NCI-H345 (cell line): ENCODE data around the gene VEGFC.

Experiments used
- DNase-seq: peaks from one replicate; lab custom pipeline; 2025; lab: John Stamatoyannopoulos, UW

VEGFC gene

DNA sequence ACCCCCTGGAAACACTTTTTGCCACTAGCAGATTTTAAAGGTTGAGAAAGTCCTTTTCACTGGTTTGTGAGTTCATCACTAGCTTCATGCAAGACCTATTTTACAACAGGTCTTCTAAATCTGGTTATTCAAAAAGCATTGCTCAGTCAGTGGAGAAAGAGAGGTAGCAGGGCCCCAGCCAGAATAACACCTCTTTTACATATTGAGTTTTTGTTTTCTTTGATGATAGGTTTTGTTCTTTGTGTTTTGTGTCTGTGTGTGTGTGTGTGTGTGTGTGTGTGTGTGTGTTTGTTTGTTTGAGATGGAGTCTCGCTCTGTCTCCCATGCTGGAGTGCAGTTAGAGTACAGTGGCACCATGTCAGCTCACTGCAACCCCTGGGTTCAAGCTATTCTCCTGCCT, 2.7 kb upstream of the VEGFC start:
- DNase-seq, result no peak

DNA sequence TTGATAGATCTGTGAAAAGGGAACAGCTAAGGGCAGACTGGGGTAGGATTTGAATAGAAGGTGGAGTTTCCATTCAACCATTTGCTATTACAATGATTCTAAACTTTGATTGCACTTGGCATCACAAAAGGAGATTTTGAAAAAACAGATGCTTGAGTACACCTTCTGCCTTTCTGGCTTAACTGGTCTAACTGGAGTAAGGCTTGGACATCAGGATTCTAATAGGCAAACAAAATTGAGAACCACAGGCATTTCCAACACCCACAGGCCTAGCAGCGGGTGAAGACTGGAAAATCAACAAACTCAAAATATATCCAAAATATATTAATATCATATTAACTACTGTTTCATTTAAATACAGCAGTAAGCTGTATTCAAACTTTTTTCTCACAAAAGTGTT, 1.9 kb upstream of the VEGFC start:
- no peak for DNase-seq

DNA sequence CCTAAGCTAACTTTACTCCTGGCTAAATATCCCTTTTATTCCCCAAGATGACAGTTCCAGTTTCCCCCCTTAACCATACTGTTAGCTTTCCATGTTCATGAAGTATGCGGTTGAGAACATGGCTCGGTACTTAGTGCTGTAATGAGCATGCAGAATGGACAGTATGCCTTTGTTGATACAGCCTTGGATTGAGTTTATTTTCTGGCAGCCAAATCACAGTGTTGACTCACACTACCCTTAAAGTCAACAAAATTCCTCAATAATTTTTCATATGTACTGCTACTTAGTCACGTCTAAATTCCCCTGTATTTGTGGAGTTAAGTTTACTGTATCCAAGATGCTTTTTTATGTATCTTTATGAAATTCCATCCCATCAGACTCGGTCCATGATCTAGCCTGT, 1.4 kb upstream of the VEGFC start:
- DNase-seq, result no peak

DNA sequence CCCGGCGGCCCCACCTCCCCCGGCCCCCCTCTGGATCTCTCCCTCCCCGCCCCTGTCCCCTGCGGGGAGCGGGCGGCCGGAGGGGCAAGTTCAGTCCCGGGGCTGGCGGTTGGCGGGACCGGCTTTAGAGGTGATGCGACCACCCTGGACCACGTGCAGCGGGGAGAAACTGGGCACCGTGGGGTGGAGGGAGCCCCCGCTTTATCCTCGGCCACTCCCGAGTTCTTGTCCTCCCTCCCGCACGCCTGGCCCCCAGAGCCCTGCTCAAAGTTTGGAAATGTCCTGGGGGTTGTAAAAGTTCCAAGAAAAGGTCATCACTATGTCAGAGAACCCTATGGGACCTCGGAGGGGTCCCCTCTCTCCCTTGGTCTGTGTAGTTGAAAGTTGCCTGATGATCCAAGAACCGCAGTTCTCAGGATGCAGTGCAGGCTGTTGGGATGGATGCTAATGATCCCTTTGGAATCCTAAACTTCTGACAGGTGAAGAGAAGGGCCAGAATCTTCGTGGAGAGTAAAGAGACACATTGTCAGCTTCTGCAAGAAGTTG, 411 bp upstream of the VEGFC start:
- no peak for DNase-seq

DNA sequence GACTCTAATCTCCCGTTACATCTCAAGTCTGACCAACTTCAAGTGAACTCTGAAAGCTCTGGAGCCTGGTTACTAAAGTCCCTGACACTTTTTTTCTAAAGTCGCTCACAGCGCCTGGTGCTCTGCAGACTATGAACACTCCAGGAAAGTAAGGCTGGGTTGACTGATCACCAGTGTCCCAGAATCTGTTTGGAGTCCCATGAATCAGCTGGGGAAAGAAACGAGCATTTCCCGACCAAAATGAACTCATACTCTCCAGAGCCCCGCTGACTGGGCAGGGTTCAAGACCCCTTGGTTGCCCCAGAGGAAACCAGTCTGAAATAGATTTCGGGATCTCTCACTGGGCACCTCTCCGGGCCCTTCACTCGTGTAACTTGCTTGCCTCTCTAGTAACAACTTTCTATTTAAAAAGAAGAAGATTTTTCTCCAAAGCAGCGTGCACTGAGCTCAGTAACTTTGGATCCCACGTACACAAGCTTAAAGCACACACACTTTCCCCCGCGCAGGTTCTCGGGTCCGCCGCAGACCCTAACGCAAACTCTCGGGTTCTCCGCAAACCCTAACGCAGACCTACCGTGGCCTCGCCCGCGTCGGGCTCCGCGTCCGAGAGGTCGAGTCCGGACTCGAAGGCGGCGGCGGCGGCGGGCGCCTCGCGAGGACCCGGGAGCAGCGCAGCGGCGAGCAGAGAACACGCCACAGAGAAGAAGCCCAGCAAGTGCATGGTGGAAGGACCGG, 964 bp downstream of the VEGFC start:
- DNase-seq, result no peak

DNA sequence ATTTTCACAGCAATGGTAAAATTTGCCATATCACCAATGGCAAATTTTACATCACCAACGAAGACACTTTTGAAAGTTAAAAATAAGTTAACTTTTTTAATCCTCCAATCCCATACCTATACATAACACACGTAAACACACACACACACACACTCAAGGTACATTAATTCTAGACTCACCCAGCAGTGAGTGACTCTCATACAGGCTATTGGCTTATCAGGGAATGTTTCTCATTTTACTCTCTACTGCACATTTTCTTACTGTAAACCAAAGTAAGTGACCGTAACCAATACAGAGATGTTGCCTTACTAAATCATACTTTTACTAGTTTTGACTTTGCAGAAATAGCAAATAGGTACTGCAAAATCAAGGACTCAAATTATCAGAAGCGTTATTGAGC, 2.3 kb downstream of the VEGFC start:
- no peak for DNase-seq

DNA sequence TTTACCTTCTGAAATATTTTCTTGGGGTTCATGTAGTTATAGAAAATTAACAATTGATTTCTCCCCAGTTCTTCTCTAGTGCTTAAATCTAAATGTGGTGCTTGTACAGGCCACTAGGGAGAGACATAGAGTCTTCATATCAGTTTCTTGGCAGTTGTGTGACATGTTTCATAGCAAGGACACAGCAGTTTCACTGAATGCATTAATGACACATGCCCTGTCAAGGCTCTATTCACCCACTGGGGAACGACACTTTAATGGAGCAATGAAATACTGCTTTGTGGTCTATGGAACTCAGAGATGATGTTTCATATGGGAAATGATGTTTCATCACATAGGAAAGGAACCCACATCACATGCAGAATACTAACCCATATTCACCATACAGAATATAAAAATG, 2.8 kb downstream of the VEGFC start:
- DNase-seq, result no peak

DNA sequence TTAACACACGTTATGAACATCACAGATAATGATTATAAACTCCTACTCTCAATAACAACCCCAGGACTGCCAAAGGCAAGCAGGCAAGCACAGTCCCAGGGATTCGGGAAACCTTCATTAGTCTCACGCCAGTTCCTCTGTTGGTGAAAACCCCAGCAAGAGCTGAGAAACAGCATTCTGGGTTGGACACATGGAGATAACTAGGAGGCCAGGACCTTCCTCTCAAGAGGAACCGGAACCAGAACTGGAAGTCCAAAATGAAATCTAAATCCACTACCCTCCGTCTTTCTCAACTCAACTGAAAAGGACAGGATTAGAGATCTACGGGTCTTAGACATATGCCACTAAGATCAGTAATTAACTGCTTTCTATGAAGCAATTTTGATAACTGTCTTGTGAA, 3.8 kb downstream of the VEGFC start:
- no peak for DNase-seq

DNA sequence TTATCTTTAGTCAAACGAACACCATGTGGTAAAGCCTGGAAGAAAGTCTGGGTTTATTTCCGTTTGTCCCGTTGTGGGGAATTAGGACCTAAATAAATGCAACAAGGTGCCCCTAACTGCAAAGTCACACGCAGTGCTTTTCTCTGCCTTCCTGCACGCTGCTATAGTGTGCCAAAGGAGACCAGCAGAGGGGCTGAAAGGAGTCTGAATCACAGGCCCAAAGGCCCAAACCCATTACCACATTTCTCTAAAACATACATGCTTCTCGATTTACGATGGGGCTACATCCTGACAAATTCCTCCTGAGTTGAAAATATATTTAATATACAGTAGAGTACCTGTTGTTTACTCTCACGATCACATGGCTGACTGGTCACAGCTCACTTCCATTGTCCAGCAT, 4.5 kb downstream of the VEGFC start:
- DNase-seq, result no peak

DNA sequence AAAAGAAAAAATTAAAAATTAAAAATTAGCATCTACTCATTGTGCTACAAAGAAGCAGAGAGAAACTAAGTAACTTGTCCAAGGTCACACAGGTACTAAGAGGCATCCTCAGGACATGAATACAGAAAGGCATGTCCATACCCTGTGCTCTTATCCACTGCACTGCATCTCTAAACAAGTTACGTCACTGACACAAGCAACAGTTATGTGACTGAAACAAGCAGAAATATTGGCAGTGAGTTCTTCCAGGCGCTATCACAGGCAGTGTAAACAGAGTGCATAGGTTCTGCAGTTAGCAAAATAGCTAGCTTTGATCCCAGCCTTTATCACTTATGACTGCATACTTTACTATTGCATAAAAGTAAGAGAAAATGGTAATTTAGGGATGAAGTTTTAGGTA, 7.9 kb downstream of the VEGFC start:
- DNase-seq, result no peak

DNA sequence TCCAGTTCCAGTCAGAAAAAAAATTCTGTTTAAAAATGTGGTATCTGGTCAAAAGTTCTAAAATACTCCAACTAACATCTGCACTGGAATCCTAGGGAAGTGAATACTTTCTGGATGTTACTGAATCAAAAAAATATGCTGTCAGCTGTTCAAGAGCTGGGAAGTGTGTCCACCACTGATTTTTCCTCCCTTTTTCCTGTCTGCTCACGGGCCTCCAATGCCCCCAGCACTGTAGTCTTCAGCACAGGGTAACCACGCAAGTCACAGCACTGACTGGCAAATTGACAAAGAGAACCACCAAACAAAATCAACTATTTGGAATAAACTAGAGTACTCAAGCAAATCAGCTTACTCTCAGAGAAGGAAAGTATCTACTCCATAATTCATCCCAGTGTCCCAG, 9.9 kb downstream of the VEGFC start:
- DNase-seq, result no peak

DNA sequence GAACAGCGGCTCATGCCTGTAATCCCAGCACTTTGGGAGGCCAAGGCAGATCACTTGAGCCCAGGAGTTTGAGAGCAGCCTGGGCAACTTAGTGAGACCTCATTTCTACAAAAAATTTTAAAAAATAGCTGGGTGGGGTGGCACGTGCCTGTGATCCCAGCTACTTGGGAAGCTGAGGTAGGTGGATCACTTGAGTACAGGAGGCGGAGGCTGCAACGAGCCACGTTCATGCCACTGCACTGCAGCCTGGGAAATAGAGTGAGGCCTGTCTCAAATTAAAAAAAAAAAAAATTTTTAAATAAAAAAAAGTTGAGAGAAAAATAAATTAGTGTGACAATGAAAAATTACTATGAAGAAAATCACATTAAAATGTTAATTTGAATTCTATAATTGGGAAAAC, 10.5 kb downstream of the VEGFC start:
- DNase-seq, result no peak

DNA sequence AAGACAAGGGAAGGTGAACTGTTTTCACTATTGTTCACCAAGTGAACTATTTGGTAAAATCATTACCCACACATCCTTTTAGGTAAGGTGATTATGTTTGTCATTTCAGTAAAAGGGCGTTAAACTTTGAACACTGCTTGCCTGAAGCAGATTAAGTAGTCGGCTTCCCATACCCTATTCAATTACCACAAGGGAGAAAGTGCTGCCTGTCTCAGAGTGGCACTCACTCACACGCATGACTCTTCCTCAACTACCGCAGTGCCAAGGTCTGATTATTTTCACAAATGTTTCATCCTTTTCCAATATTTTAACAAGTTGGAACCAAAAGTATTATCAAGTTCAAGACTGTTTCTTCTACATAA, 11.0 kb downstream of the VEGFC start:
- no peak for DNase-seq

DNA sequence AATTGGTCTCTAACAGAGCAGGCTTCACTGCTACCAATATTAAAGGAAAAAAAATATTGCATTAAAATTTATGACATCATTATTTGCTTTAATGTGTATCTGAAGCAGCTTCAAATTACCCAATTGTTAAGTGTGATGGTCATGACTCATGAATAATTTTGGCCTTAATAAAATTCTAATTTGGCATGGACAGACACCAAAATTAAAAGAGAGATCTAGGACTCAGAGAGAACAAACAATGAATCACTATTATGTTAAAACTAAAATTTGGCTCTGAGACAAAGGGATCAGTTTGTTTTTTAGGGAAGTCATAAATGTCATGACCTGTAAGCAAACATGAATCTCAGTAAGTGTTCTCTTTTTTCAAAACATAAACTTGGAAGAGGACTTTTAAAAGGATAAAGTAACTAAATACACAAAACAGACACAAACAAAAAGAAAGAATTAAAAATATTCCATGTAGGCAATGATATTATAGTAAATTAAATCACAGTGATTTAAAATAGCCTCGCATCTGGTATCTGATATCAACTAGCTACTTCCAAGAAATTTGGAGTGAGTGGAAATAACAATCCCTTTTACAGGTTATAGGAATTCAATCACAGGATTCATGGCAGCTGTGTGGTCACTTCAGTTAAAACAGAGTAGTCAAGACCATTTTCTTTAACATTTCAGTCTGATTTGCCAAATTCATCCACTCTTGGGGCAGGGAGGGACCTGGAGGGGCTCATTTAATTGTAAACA, 11.6 kb downstream of the VEGFC start:
- DNase-seq, result no peak

DNA sequence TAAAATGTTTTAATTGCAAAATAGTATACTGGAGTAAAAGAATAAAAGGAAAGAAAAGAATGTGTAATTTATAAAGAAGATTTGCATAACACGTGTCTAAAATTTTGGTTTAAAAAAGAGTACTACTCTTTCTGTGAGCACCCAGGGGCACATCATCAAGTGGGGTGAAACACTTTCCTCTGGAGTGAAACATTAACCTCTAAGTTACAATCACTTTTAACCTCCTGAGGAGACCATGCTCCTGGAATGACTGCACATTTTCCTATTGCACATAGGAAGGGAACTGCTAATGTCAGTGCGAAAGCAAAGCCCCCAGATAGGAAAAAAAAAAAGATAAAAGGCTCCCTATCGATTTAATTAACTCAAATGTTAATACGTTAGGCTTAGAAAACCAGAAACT, 13.3 kb downstream of the VEGFC start:
- DNase-seq, result no peak

DNA sequence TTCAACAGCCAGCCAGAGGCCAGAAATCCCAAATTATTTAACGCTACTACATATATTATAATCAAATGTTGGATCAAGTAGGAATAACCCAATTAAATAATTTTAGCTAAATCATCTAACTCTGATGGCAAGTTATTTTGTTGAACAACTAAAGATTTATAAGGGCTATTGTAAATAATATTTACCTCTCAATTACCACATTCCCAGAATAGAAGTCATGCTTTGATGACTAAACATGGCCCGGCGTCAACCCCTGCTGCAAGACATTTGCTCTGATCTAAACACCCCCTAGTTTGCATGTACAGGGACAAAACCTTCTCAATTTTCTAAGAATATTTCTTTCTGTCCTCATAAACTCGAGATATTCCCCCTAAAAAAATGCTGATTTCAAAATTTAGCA, 14.2 kb downstream of the VEGFC start:
- no peak for DNase-seq

DNA sequence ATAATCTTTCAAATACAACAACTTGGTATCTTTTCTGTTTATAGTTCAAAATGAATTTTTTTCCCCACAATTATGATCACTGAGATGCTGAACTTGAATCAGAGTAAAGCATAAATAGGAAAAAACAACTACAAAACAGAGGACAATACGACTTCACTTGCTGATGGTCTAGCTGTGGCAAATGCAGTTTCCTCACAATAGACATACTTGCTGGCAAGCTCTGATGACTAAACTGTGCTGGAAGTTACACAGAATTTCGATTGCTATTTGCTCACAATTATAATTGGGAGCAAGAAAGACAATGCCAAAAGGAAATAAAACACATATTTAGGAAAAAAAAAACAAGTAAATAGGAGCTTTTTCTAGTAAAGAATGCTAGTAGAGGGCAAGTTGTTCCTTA, 14.7 kb downstream of the VEGFC start:
- no peak for DNase-seq

DNA sequence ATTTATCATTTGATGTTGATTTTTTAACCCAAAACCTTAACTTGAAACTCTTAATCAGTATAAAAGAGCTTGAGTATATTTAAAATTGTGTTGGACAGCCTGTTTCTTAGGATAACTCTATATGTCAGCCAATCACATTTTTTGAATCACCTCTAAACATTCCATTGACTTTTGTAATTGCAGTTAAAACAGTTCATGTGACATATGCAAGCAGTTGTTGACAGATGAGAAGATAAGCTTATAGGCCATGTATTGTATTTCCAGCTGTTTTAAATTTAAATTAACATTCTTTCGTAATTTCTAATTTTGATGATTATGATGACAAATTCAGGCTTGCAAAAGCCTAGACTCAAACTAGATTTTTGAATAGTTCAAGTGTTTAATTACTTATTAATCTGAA, 17.4 kb downstream of the VEGFC start:
- no peak for DNase-seq

DNA sequence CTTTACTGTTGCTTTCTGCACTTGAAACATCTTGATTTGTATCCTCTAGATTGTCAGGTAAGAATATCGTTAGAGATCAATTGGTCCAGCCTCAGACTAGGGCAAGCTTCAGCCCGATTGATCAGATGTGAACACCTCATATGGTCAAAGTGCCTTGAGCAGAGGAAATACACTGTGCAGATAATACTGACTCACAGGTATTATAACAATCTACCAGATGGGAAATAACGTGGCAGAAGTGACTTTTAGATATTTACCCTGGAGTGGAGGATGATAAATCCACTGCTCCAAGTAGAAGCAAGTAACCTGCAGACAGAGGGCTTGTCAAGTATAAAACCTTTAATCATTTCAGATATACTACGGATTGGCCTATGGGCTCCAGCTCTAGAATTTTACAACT, 17.9 kb downstream of the VEGFC start:
- DNase-seq, result no peak

DNA sequence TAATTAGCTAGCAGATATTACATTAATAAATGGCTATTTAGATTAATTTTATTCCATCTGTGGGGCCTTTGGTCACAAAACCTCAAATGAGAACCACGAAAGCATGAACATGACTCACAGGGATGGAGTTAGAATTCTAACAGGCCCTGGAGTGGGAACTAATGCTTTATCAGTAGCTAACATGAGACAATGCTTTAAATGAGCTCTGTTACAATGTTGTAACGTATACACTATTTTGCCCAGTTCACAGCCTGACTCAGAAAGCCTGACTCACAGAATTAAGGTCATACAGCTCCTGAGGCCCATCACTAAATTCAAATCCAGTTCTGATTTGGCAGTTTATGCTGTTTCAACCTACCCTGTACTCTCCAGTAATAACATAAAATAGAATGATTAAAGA, 23.2 kb downstream of the VEGFC start:
- no peak for DNase-seq

DNA sequence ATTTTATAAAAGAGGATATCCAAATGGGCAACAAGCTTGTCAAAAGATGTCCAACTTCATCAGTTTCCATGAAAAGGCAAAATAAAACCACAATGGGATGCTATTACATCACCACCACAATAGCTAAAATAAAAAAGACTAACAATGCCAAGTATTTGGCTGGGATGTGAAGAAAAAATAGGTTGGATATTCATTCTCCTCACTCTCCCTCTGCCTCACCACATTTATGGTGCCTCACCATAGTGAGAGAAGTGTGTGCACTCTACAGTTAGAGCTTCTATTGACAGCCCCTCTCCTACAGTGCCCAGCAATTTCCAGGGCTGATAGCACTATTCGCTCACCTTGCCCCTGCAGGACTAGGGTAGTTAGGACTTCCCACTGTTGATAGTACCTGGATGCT, 25.5 kb downstream of the VEGFC start:
- DNase-seq, result no peak

DNA sequence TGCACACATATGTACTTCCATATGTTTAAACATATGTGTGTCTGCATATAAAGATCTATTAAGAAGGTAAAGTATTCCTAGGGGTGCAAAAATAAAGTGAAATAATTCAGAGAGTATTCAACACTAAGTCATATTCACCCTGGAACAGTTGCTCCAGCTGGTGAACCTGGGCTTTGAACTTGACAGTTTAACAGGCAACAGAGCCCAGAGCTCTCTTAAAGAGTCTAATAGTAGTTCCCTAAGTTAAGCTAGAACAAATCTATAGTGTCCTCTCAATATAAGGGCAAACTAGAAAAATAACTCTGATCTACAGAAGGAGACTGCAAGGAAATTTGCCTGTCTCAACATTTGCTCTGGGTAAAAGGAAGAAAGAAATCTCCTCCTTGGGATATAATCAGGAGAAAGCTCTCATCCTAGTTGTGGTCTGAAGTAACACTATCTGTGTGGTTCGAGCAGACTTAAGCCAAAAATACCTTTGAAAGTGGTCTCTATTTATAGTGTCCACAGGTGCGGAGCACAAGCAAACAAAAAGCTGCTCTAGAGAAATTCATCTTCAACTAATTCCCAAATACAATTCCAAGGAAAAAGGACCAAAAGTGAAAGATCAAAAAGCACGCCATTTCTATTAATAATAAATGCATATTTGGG, 29.9 kb downstream of the VEGFC start:
- DNase-seq, result no peak

DNA sequence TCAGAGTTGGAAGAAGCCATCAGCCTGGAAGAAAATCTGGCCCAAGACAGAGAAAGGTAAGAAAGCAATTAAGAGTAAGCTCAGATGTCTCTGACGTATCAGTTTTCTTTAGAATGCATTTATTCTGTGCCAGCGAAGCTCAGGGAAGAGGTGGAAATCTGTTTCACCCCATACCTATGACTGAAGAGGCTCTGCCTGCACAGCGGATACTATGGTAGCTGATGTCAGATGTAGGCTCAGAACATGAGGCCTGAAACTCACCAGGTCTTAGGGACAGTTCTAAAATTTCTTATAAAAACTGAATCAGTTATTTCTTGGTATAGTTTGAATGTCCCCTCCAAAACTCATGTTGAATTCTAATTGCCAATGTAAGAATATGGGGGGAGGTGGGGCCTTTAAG, 30.9 kb downstream of the VEGFC start:
- DNase-seq, result no peak
